HG03521 (cell line): ENCODE measurements around the gene PPP2R5C.
"Not testable (repeated sequence)": the region's sequence is repeated elsewhere in the genome, so short reads cannot be mapped to it uniquely, and the experiment has no call there.

Source experiments
- ATAC-seq: cut with Tn5 transposase; IDR thresholded peaks from one replicate; pipeline ENCODE4 v1.9.1; 2021; ENCODE audit warnings: mild to moderate bottlenecking, moderate library complexity; ENCODE audit not compliant: unreplicated experiment

PPP2R5C gene

DNA sequence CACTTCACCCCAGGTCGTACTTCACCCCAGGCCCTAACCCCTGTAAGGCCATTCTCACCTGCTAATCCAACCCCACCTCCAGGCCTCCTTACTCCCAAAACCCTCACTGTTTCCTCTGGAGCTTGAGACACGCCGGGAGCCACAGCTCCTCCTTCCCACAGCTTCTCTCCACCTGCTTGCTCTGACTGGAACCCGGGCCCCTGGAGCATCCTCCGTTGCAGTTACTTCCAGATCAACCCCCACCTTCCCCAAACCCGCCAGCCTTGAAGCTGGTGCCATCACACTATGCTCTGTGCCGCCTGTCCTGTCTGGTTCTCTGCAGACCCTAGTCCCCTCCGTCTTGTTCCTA is 34.6 kb upstream of the PPP2R5C start:
- no peak for ATAC-seq

DNA sequence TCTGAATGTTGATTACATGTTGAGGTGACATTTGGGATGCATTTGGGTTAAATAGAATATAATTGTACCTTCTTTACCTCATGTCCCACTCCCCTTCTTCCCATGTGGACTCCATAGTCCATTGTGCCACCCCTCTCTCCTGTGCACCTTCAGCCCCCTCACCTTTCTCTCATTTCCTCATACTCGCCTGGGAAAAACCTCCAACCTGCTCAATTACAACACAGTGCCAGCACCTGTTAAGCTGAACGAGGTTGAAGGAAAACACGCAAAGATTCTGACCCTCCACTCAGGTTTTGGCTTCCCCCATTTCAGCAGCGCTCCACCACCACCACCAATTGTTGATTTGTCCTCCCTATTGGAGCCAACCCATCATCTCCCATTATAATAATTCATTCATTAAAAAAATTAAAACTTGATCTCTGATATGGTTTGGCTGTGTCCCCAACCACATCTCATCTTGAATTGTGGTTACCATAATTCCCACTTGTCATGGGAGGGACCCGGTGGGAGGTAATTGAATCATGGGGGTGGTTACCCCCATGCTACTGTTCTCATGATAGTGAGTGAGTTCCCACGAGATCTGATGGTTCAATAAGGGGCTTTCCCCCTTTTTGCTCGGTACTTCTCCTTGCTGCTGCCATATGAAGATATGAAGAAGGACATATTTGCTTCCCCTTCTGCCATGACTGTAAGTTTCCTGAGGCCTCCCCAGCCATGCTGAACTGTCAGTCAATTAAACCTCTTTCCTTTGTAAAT is 33.7 kb upstream of the PPP2R5C start:
- ATAC-seq = no peak

- no peak for ATAC-seq
These were observed 33.2 kb upstream of the PPP2R5C start for GRCh38 chr14:101728367-101728742.

- no peak for ATAC-seq
These were observed 32.1 kb upstream of the PPP2R5C start for GRCh38 chr14:101729382-101729781.

GRCh38 chr14:101730157-101730556 is 31.4 kb upstream of the PPP2R5C start:
- ATAC-seq = not testable (repeated sequence)

DNA sequence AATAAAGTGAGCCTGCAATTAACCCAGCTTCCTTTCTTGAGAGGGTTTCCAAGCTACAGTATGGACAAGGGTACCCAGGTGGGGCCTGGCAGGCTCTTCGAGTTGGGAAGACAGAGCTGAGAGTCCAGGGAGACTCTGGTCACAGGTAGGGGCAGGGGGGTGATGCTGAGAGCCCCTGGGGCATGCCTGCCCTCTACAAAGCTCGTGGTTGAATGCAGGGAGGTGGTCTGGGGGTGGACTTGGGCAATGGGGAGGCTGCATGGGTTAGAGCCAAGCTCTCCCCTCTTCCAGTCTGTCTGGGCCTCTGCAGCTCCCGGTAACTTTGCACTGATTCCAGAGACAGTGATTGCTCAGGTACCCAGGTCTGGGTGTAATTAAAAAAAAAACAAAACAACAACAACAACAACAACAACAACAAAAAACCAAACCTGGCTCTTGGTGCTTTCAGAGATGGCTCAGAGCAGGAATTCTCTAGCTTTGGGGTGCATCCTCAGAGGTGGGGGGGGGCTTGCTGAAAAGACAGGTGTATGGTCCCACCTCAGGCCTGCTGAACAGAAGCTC is 30.8 kb upstream of the PPP2R5C start:
- ATAC-seq = no peak

DNA sequence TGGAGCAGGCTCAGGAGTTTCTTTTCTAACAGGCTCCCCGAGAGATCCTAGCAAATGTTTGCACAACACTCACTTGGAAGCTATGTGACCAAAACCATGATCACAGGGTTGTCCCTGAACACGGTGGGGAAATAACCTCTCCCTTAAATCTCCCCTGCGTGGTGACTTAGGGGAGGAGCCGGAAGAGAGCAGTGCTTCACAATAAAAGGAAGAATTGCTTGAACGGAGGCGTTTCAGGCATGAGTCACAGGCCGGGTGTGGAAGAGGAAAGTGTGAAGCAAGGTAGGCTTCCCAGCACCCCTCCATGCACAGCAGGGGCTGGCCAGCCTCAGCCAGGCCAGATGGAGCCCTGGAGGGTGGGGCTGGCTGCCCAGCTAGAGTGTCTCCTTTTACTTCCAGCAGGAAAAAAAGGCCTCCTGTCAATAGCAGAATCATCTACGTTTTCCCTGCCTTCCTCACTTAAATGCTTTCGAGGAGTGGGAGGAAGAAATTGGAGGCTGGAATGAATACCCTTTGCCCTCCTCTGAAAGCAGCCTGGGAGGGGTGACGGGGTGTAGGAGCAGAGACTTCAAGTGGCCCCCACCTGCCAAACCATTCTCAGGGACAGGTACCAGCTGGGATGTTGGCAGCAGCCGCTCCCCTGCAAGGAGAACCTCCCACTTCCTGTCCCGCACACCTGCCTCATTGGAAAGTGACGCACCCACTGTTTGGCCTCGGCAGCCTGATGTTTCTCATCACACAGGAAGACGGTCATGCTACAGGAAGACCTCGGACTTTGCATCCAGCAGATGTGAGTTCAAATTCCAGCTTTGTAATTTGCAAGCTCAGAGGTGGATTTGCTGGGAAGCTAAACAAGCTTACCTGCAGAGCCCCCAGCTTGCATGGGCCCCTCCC is 30.1 kb upstream of the PPP2R5C start:
- ATAC-seq = peak; percentile 54

DNA sequence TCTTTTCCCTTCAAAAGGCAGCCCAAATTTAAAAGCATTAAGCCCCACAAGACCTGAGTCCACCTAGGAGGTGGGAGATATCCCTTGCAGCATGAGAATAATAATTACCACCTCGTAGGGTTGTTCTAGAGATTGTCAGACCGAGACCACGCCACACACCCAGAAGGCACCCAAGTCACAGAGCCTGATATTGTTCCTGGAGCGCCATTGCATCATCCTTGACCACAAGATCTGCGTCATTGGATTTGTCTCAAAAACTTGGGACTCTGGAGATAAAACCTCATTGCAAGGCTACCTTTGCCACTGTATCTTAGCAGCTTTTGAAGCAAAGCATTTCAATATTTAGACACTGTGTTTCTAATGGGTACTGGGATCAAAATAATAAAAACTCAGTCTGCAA is 29.4 kb upstream of the PPP2R5C start:
- no peak for ATAC-seq

GRCh38 chr14:101733211-101733610 is 28.3 kb upstream of the PPP2R5C start:
- ATAC-seq = no peak

GRCh38 chr14:101734246-101734847 is 27.2 kb upstream of the PPP2R5C start:
- ATAC-seq = no peak

- ATAC-seq = no peak
These were observed 26.1 kb upstream of the PPP2R5C start for GRCh38 chr14:101735453-101735852.

DNA sequence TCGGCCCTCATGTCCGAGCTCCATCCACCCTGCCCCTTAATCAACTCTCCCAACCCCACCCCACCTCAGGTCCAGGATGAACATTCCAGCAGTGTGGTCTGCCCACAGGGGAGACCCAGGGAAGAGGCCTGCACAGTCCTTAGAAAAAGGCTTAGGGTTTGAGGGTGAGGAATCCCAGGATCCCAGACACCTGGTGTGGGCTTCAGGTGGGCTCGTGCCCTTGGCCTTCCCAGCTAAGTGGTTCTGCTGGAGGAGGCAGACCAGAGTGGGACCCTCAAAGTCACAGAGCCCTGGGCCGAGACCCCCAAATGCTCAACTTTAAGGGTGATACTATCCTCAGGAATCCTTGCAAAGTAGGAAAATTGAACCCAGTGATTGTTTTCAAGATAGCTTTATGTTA is 25.4 kb upstream of the PPP2R5C start:
- no peak for ATAC-seq

- ATAC-seq = no peak
These were observed 24.9 kb upstream of the PPP2R5C start for GRCh38 chr14:101736585-101736984.

GRCh38 chr14:101737414-101738339 is 23.8 kb upstream of the PPP2R5C start:
- ATAC-seq = no peak

GRCh38 chr14:101738703-101739320 is 22.7 kb upstream of the PPP2R5C start:
- no peak for ATAC-seq

GRCh38 chr14:101739446-101740141 is 21.9 kb upstream of the PPP2R5C start:
- ATAC-seq = no peak

DNA sequence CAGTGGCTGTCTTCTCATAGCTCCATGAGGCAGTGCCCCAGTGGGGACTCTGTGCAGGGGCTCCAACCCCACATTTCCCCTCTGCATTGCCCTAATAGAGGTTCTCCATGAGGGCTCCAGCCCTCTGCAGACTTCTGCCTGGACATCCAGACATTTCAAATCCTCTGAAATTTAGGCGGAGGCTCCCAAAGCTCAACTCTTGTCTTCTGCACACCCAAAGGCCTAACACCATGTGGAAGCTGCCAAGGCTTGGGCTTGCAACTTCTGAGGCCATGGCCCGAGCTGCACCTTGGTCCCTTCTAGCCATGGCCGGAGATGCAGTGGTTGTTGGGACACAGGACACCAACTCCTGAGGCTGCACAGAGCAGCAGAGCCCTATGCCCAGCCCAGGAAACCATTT is 20.5 kb upstream of the PPP2R5C start:
- no peak for ATAC-seq

GRCh38 chr14:101743701-101744100 is 17.8 kb upstream of the PPP2R5C start:
- no peak for ATAC-seq

- ATAC-seq = not testable (repeated sequence)
These were observed 17.1 kb upstream of the PPP2R5C start for GRCh38 chr14:101744382-101744781.
